Transverse colon (tissue), 3 donors: Measurements from ENCODE around the gene RGL2.

Experiments
- EP300 ChIP-seq: sonication (generic); formaldehyde crosslinking; IDR thresholded peaks from one replicate; pipeline ENCODE4 v1.6.1; 2017; ENCODE audit warnings: antibody characterized with exemption, low read depth
- POLR2A ChIP-seq: fragments of 450-650 bp; IDR thresholded peaks from one replicate; pipeline ENCODE4 v1.6.1; 2016; ENCODE audit warnings: antibody characterized with exemption, mild to moderate bottlenecking, moderate library complexity
- TF ChIP-seq, protein P1 (sequence below), 5 experiments: fragments of 200-600 bp in 3 of 5; fragments of 450-650 bp in 2 of 5; sonication (generic) in 3 of 5; IDR thresholded peaks; 1 replicate in 2 of 5; 2 replicates in 3 of 5; pipeline ENCODE4 v1.5.1; 2016 to 2017; ENCODE audit warnings: antibody characterized with exemption in 5 of 5, inconsistent platforms in 3 of 5, mild to moderate bottlenecking in 2 of 5, moderate library complexity in 1 of 5

DNA sequence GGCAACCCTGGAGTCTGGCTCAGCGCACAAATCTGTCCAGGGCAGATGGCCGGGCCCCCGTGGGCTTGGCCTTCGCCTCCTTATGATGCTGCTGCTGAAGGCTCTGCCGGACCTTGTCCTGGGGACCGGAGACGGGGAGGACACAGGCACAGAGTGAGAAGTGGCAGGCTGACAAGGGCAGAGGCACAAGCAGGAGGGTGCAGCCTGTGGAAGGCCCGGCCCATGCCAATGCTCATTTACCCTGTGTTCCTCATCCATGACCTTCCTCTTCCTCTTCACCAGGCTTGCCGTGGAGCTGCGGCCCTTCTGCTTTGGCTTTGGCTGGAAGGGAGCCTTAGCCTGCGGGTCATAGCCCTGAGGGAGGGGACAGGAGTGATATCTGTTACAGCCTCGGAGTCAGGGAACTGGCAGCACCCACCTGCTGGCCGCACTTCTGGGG lies 19.5 kb downstream of the RGL2 start:
- no peak for TF ChIP-seq EP300
- no peak for TF ChIP-seq POLR2A
- TF ChIP-seq, protein P1, sequence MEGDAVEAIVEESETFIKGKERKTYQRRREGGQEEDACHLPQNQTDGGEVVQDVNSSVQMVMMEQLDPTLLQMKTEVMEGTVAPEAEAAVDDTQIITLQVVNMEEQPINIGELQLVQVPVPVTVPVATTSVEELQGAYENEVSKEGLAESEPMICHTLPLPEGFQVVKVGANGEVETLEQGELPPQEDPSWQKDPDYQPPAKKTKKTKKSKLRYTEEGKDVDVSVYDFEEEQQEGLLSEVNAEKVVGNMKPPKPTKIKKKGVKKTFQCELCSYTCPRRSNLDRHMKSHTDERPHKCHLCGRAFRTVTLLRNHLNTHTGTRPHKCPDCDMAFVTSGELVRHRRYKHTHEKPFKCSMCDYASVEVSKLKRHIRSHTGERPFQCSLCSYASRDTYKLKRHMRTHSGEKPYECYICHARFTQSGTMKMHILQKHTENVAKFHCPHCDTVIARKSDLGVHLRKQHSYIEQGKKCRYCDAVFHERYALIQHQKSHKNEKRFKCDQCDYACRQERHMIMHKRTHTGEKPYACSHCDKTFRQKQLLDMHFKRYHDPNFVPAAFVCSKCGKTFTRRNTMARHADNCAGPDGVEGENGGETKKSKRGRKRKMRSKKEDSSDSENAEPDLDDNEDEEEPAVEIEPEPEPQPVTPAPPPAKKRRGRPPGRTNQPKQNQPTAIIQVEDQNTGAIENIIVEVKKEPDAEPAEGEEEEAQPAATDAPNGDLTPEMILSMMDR (IDR thresholded peaks at IDR 0.05): no peak
